Dermis microvascular lymphatic vessel endothelial cell (primary cell): Measurements from ENCODE around the gene SCAMP3. TPM values are rescaled to one million over a fixed set of nuclear protein-coding genes. Genes with fewer than 3 reads are reported as not detected.
"Not testable (repeated sequence)": the region's sequence is repeated elsewhere in the genome, so short reads cannot be mapped to it uniquely, and the experiment has no call there.

Experiments
- DNase-seq, 2 donors: peaks; one replicate each; pipeline versions ENCODE4 v3.0.0 to v3.0.0-alpha.2; 2010; ENCODE audit warnings: low read depth in 2 of 2
- total RNA-seq: library from RNA; depleted of rRNA; stranded (reverse); fragments of >200 nt; gene quantifications from 2 replicates; pipeline ENCODE4 v1.2.1, GENCODE V29; 2014

SCAMP3 gene
- 24.8 and 46.4 TPM in 2 replicates for total RNA-seq

DNA sequence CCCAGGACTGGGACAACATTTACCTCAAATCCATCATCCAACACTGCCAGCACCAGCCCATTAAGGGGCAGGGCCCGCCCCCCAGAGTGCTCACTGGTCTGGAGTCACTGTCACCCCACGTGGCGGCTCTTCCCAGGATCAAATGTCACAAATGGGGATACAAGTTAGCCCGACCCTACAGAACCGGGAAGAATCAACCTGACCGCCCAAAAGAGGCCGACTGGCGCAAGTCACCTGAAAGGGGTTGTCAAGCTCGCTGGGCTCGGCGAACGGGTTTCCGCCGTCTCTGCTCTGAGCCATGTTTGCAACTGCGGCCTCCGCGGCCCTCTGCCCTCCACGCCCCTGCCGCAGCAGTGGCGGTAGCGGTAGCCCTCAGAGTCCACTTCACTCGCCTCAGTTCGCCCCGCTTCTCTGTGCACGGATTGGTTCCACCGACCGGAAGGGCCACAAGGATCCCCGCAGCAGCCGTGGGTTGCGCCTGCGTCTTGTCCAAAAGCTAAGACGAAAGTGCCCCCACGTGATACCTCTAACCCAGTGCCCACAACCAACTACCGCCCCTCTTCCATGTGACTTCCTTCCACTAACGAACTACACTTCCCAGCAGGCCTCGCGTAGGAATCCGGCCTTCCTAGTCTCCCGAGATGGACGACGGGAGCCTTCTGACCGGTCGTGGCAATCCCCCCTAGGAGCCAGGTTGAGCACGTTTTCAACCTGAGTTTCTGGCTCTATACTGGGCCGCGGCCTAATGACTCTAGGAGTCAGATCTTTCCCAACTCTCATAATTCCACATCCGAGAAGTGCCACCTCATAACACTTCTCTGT is at the start of gene SCAMP3:
TSS of gene SCAMP3 (minus strand) at position 509 of the 822 bp plus-strand sequence. CDS start at position 300, 209 bp downstream.
- peak; percentile 90 to 99 for DNase-seq

GRCh38 chr1:155309423-155310021 is 47.4 kb upstream of the SCAMP3 start:
- peak; percentile 69 to 79 for DNase-seq

DNA sequence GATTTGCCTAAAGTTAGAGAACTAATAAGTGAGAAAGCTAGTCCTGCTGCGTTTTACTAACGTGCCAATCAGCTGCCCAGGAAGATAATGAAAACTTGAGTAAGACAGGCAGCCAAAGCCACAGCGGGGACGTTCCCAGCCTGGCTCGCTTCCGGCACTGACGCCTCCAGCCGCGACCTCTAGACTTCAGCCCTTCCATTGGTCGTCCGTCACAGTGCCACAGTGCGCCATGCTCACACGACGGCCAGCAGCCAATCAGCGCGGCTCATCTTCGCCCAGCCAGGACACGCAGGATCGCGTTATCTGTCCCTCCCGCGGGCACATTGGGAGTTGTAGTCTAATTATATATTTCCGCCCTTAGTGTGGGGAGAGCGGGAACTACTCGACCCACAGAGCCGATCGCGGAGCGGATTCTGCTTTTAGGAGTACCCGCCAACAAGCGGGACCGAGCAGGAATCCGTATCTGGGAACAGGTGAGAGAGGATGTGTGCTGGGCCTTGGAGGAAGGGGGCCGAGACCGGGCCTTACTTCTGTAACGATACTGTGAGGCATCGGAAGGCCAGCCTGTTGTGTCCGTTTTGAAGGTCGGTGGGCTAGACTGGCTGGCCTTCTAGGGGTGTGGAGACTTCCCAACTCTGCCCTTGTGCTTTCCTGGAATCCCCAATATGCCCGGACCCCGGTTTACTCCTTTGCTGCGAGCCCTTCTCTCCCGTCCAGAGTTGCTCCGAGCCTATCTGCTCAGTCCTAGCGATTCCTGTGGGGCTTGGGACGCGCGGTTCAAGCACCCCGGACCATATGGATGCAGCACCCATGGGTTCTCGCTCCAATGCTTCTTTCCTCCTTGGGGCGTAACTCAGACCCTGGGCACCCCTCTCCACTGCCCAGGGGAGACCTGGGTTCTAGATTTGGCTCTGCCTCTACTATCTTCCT is 46.6 kb upstream of the SCAMP3 start, which contains the start of gene FDPS:
TSS of gene FDPS (plus strand) at position 374 of the 930 bp plus-strand sequence. CDS start 924 bp downstream, outside the sequence.
- peak; percentile 97 to 99 for DNase-seq

- peak; percentile 39 to 67 for DNase-seq
These were observed 45.1 kb upstream of the SCAMP3 start for GRCh38 chr1:155307247-155307740.

DNA sequence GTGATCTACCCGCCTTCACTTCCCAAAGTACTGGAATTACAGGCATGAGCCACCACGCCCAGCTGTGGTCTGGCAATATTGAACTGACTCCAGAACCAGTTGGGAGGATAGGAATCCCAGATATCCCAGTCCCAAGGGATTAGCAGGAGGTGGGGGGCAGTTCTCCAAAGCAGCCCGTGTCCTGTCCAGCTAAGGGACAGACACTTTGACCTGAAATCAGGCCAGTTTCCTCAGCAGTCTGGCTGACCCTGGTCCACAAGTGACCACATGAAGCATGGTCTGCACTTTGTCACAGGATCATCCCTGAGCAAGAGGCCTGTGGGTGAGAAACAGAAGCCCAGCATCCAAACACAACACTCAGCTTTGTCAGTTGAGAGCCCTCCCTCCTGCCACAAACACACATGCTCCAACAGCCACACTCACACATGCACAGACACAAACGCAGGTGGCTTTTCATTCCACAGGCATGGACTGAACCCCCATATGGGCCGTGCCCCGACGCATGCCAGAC is 43.8 kb upstream of the SCAMP3 start:
- no peak for DNase-seq

- DNase-seq, result no peak
These were observed 42.5 kb upstream of the SCAMP3 start for GRCh38 chr1:155304558-155305063.

- no peak for DNase-seq
These were observed 39.2 kb upstream of the SCAMP3 start, which contains the start of gene PKLR for GRCh38 chr1:155301342-155301841. Gene PKLR, minus strand, starts transcription at chr1:155301438. Its CDS starts 43 bp downstream, at chr1:155301395.

DNA sequence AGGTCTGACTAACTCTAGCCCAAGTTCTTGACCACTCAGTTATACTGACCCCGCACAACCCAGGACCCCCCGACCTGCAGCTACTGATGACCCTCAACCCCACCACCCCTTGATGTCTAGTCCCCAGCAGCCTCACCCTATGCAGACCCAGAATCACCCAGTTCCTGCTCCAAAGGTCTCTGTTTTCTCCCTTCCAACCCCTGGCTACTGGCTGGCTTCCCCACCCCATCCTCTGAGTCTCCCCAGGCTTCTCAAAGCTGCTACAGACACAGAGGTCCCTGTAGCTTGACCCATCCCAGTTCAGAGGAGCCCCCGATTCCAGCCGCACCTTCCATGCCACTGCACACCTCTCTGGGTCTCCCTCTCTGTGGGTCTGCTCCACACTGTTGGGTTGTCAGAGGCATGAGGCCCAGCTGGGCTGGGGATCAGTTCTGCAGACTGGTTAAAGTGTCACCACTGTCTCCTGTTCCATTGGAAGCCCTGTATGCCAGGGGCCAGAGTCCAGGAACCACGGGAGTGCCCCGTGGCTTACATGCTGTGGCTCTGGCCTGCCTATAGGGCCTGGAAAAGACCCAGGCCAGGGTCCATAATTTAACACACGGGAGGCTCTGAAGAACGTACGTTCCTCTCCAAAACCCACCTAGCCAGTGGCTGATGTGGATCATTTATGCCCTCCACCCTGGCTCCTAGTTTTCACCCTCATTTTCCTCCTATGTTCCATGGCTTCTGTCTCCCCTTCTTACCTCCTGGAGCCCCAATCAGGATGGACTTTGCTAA is 38.6 kb upstream of the SCAMP3 start:
- no peak for DNase-seq

GRCh38 chr1:155300024-155300423 is 37.9 kb upstream of the SCAMP3 start:
- no peak for DNase-seq

DNA sequence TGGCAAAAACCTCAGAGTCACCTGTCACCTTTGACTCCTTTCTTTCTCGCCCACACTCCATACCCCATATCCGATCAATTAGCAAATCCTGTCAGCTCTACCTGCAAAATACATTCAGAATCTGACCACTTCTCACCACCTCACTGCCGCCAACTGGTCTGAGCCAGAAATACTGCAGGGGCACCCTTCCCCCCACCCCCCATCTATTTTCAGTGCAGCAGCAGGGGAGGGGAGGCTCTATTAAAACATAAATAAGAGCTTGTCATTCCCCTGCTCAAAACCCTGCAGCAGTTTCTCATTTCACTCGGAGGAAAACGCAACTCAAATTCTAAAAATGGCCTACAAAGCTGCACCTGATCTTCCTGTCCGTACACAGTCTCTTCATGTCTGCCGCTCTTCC is 35.2 kb upstream of the SCAMP3 start:
- no peak for DNase-seq

DNA sequence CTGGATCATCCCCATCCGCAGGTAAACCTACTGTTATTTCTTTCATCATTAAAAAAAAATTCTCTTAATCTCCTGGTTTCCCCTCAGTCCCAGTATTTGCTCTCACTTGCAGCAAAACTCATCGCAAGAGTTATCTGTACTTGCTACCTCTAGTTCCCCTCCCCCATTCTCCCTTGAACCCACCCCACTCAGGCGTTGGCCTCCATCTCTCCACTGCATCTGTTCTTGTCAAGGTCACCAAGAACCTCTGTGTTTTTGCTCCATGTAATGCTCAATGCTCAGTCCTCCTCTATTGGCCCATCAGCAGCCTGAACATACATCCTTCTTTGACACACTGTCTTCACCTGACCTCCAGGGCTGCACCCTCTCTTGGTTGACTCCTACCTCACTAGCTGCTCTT is 34.5 kb upstream of the SCAMP3 start:
- DNase-seq, result no peak

GRCh38 chr1:155295942-155296267 is 33.7 kb upstream of the SCAMP3 start:
- no peak for DNase-seq

- no peak for DNase-seq
These were observed 33.2 kb upstream of the SCAMP3 start for GRCh38 chr1:155295183-155295941.

DNA sequence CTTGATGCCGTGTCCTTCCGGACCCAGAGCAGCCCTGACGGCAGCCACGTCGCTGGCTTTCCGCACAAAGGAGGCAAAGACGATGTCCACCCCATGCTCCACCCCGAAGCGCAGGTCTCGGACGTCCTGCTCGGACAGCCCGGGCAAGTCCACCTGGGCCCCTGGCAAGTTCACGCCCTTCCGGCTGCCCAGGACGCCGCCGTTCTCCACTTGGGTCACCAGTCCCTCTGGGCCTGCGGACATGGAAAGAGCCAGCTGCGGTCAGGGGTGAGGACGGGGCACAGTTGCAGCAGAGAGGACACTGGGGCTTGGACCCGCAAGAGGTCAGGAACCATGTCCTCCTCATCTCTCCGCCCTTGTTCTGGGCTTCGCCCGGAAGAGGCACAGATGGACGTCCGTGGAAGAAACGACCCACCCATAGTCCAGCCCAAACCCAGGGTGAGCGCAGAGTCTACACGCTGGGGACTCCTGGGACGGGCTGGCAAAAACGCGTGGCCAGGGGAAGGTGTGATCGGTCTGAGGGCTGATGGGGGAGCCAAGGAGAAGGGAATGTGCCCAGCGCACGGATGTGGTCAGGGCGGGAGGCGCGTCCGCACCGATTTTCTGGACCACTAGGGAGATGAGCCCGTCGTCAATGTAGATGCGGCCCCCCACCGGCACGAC is 32.5 kb upstream of the SCAMP3 start:
- DNase-seq, result no peak

- DNase-seq, result no peak
These were observed 31.1 kb upstream of the SCAMP3 start for GRCh38 chr1:155293086-155293749.

DNA sequence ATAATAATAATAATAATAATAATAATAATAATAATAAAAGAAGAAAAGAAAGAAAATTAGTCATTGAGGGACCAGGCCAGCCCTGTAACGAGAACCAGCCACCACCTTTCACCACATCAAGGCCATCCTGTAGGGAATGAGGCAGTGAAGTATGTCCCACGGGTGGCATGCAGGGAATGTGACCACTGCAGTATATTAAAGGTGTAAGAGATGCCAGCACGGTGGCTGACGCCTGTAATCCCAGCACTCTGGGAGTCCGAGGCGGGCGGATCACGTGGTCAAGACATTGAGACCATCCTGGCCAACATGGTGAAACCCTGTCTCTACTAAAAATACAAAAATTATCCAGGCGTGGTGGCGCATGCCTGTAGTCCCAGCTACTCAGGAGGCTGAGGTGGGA is 28.8 kb upstream of the SCAMP3 start:
- DNase-seq, result not testable (repeated sequence)

DNA sequence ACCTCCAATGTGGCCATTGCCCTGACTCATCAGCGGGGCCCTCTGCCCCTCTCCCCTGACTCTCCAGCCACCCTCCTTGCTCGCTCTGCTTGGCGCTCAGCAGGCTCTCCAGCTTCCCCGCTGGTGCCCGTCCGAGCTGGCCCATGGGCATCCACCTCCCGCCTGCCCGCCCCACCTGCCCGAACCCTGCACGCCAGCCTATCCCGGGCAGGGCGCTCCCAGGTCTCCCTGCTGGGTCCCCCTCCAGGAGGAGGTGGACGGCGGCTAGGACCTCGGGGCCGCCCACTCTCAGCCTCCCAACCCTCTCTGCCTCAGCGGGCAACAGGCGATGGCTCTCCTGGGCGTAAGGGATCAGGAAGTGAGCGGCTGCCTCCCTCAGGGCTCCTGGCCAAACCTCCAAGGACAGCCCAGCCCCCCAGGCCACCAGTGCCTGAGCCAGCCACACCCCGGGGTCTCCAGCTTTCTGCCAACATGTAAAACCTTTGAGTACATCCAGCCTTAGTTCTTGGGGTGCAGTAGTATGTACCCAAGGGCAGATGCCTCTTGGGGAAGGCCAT is 25.9 kb upstream of the SCAMP3 start:
- DNase-seq, result no peak

GRCh38 chr1:155286544-155286943 is 24.4 kb upstream of the SCAMP3 start:
- DNase-seq, result no peak
